HG02970 (cell line): ENCODE measurements around the gene DCT.

Experiments used
- ATAC-seq: cut with Tn5 transposase; IDR thresholded peaks from one replicate; pipeline ENCODE4 v1.9.1; 2021; ENCODE audit warnings: mild to moderate bottlenecking, moderate library complexity, moderate number of reproducible peaks; ENCODE audit not compliant: unreplicated experiment, low FRiP score

The DCT gene

GRCh38 chr13:94455414-94455813, 24.1 kb downstream of the DCT start:
- ATAC-seq, result no peak

DNA sequence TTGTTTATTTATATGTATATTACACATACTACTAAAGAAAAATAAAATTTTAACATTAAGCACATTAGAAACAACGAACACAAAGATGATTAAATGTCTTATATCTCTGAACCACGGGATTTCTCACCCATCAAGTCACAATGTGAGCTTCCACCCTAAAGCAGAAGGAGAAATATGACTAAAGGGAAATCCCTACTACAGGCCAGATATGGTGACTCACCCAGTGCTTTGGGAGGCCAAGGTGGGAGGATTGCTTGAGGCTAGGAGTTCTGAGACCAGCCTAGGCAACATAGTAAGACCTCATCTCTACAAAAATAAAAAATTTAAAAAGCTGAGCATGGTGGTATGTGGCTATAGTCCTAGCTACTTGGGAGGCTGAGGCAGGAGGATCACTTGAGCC, 24.6 kb downstream of the DCT start:
- ATAC-seq, result no peak

- no peak for ATAC-seq
These were observed 25.1 kb downstream of the DCT start for GRCh38 chr13:94454334-94454733.

- no peak for ATAC-seq
These were observed 34.7 kb downstream of the DCT start for GRCh38 chr13:94444826-94445225.

DNA sequence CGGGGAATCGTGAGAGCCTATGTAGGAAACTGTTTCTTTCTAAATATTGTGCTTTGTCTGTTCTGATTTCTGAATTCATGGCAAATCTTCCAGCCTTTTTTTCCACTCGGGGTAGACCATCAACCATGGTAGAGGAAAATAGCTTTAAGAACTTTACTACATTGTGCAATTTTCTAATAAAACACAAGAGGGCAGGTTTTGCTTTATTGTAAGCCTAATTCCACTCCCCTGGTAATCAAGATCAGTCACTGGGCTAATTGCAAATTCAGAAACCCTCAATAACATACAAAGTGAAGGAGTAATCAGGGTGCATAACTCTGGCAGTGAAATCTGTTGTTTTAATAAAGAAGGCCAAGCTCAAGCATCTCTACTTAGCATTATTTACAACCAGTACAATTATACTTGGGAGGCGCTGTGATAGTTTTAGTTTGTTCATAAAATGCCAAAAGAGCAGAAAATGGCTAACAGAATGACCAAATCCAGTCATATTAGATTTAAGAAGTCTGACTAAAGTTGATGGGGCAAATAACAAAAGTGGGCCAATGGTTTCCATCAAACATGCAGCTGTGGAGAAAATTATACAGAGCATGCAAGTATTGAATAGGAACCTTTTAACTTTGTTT, 43.8 kb downstream of the DCT start:
- no peak for ATAC-seq

DNA sequence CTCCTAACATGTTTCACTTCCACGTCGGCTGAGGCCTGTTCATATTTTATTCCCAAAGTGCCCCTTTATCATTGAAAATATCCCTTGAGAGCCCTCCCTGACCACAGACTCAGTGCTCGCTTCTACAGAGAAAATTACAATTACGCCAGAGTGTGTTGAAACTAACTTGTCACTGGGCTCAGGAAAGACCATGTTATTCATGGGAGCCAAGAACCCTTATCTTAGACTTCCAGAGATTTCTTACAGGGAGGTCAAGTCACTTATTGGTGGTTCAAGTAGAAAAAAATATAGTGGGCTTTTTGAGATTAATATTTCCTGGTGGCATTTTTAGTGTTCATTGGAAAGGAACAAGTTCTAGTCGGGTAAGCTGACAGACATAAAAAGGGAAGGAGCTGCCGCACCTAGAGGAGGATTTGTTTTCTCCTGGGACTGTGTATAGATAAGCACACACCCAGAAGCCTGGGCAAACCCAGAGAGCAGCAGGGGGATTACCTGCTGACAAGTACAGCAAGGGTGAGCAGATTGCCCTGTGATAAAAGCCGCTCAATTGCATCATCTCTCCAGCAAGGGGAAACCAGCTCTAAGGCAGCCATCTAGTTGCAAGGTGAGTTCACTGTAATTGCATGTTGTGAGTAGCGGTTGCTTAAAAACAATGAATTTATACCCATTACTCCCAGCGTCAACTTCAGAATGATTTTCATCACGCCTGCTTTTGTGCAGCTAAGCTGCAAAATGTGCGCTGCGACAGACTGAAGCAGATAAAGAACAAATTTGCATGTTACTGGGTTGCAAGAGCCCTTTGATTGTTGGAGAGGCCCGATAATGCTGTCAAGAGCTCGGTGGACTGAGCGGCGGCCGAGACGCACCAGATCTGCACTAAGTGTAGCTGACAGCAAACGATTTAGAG, 46.2 kb downstream of the DCT start:
- no peak for ATAC-seq

GRCh38 chr13:94431987-94432386, 47.5 kb downstream of the DCT start:
- ATAC-seq, result no peak

DNA sequence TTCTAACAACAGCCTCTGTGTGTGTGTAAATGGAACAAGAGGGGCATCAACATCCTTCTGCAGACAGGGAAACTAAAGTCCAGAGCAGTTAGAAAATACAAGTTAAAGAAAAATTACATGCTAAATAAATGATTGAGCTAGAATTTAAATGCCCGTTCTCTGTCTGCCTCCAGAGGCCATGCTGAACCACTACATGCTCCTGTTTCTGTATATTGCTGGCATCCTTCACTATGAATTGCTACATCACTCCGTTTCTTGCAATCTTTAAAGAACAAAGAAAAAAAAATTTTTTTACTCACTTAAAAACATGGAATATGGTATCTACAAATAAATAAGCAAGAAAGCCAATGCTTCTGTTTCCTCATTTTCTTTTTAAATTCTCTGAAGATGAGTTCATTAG, 47.9 kb downstream of the DCT start:
- ATAC-seq, result no peak

GRCh38 chr13:94427313-94427953, 52.0 kb downstream of the DCT start:
- no peak for ATAC-seq

DNA sequence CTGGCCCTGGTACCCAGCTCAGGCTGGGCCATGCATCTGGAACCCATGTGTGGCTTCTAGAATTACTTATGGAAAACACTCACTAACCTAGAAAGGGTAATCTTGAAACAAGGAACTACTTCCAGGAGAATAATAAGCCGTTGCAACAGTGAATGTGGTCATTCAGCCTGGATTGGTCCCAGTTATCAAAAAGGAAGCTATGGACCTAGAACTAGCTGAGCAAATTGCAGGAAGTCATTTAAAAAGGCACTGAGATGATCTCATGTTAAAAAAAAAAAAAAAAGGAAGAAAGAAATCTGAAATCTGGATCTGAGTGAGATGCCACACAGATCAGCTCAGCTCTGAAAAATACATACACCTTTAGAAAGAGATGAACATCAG, 59.6 kb downstream of the DCT start:
- no peak for ATAC-seq

- no peak for ATAC-seq
These were observed 60.1 kb downstream of the DCT start for GRCh38 chr13:94419304-94419924.

DNA sequence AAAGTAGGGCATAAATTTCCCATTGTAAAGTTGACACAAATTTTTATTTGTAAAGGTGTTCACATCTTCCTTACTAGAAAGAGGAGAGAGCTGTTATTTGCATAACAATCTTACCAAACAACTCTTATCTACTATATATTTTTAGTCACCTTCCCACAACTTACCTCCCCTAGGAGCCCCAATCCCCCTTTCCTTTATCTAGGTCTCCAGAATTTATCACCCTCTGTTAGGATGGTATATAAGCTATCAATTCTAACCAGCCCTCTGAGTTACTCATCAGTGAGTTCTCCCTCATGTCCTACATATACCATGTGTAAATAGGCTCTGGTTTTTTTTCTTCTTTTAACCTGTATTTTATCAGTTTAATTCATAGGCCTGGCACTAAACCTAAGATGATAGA, 62.2 kb downstream of the DCT start:
- ATAC-seq, result no peak

- ATAC-seq, result no peak
These were observed 62.9 kb downstream of the DCT start for GRCh38 chr13:94416454-94417080.

DNA sequence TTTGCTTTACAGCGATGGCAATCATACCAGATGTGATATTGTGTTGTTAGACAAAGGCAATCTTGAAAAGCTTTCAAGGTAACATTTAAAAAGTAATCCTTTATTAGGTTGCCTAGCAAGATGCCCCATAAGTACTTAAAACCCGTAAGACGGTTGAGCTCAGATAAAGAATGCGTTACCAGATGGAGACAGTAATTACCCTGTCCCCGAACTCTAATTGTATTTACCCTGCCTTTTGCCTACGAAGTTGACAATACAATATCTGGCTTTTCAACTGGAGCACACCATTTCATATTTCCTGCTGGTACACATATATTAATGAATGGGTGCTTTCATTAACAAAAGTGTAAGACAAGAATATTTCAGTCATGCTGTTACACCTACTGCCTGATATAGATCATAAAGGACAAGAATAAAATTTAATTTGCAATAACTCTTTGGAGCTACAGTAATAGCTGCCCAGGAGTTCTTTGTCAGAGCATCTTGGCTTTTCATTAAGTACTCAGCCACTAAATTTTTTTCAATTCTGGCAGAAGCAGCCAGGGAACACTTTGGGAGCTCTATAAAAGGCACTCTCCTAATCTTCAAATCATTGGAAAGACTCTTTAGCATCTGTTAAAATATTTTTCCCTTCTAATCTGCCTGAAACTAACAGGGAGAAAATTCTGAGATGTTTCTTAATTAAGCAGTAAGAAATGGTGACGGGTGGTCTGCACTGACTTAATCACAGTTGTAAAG, 63.8 kb downstream of the DCT start:
- no peak for ATAC-seq

- no peak for ATAC-seq
These were observed 64.8 kb downstream of the DCT start for GRCh38 chr13:94414708-94415107.

DNA sequence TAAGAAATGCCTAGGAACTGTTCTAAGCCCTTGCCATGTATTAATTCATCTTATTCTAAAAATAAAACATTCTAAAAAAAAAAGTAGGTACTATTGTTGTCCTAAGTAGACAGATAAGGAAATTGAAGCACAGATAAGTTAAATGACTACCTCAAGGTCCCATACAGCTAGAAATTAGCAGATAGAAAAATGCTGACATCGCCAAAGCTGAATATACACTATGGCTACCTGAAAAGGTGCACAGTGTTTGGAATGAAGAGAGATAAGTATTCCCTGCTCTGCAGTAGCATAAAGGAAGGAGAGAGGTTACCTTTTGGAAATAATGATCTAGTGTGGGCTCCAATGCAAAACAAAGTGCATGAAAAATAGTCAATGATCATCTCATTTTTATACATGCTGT, 65.3 kb downstream of the DCT start:
- ATAC-seq, result no peak

GRCh38 chr13:94413598-94413944, 65.9 kb downstream of the DCT start:
- no peak for ATAC-seq

- no peak for ATAC-seq
These were observed 66.4 kb downstream of the DCT start for GRCh38 chr13:94412870-94413597.

- ATAC-seq, result no peak
These were observed 67.7 kb downstream of the DCT start for GRCh38 chr13:94411747-94412146.
